Bronchial epithelial cell (primary cell): Measurements from ENCODE around the gene AGBL2. TPM values are rescaled to one million over a fixed set of nuclear protein-coding genes. Genes with fewer than 3 reads are reported as not detected.

ENCODE experiments used
- DNase-seq: peaks from one replicate; pipeline ENCODE4 v3.0.0-alpha.2; 2010; ENCODE audit warnings: low read depth
- FAIRE-seq: peaks from 2 replicates; lab custom pipeline; 2011; peaks lifted over from hg19 to GRCh38; lab: Jason Lieb, UNC
- H3K27me3 ChIP-seq: 2 replicates; pipeline ENCODE4 v1.5.1; 2011; ENCODE audit warnings: low read length; ENCODE audit not compliant: control insufficient read depth, insufficient read depth
- H3K36me3 ChIP-seq: 2 replicates; pipeline ENCODE4 v1.5.1; 2011; ENCODE audit warnings: low read length; ENCODE audit not compliant: control insufficient read depth, insufficient read depth
- H3K4me3 ChIP-seq: 2 replicates; pipeline ENCODE4 v1.5.1; 2011; ENCODE audit warnings: mild to moderate bottlenecking, low read depth, low read length, control low read depth
- total RNA-seq: library from RNA; depleted of rRNA; stranded (reverse); fragments of >200 nt; gene quantifications from 2 replicates; pipeline ENCODE4 v1.2.1, GENCODE V29; 2014
- TF ChIP-seq, protein P1 (sequence below): IDR thresholded peaks from 2 replicates; pipeline ENCODE4 v1.5.1; 2011; ENCODE audit warnings: mild to moderate bottlenecking, moderate library complexity, low read length, control low read depth, inconsistent platforms; ENCODE audit not compliant: insufficient read depth, severe bottlenecking

AGBL2 gene
- total RNA-seq, 1 donor from 2014 or later, result 1.1 TPM

DNA sequence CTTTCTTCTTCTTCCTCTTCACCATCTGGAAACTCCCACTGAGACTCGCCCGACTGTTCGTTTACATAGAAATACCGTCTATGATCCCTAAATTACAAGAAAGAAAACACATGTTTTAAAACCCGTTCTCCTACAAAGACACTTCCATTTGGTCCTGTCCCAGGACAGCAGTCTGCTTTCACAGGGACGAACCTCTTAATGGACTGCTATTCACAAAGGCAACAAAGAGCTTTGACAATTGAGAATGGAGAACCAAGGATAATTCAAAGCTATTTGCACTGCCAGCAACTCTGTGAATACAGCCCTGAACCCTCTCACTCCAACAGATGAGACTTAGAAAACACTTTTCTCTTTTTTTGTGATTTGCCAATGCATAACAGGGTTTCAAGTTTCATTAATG lies 16.3 kb upstream of the AGBL2 start:
- DNase-seq (no peak), FAIRE-seq (no peak)
- no peak overlapping the region for H3K4me3 ChIP-seq
- no peaks in the 10 kb centered on the region for H3K27me3 ChIP-seq
- H3K36me3 ChIP-seq, result peaks cover 24% of the 10 kb centered on the region
- TF ChIP-seq, protein P1, sequence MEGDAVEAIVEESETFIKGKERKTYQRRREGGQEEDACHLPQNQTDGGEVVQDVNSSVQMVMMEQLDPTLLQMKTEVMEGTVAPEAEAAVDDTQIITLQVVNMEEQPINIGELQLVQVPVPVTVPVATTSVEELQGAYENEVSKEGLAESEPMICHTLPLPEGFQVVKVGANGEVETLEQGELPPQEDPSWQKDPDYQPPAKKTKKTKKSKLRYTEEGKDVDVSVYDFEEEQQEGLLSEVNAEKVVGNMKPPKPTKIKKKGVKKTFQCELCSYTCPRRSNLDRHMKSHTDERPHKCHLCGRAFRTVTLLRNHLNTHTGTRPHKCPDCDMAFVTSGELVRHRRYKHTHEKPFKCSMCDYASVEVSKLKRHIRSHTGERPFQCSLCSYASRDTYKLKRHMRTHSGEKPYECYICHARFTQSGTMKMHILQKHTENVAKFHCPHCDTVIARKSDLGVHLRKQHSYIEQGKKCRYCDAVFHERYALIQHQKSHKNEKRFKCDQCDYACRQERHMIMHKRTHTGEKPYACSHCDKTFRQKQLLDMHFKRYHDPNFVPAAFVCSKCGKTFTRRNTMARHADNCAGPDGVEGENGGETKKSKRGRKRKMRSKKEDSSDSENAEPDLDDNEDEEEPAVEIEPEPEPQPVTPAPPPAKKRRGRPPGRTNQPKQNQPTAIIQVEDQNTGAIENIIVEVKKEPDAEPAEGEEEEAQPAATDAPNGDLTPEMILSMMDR, result no peak

DNA sequence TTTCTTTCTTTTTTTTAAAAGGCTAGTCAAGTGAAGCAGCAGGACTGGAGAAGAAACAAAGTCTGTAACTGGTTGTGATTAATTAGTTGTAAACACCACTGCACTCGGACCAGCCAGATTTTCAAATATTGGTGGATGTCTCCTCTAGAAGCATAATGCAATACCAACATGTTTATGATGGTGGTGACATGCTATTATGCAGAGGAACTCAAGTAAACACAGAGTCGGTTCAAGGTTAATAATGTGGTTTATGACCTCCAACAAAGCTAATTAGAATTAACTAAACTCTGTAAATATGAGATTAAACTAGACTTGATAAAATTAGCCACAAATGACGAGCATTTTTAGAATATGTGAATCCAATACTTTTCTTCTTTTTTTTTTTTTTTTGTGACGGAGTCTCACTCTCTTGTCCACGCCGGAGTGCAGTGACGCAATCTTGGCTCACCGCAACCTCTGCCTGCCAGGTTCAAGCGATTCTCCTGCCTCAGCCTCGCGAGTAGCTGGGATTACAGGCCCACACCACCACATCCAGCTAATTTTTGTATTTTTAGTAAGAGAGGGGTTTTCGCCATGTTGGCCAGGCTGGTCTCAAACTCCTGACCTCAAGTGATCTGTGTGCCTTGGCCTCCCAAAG lies 11.8 kb upstream of the AGBL2 start:
- H3K4me3 ChIP-seq, result no peak overlapping the region
- DNase-seq (no peak), FAIRE-seq (no peak)
- H3K27me3 ChIP-seq, result no peaks in the 10 kb centered on the region
- TF ChIP-seq, protein P1, result no peak
- H3K36me3 ChIP-seq, result peaks cover 31% of the 10 kb centered on the region

- H3K4me3 ChIP-seq, result no peak overlapping the region
- peaks cover 26% of the 10 kb centered on the region for H3K36me3 ChIP-seq
- FAIRE-seq (no peak), DNase-seq (no peak)
- no peaks in the 10 kb centered on the region for H3K27me3 ChIP-seq
- TF ChIP-seq, protein P1, result no peak
Measured at GRCh38 chr11:47726118-47726442, 10.9 kb upstream of the AGBL2 start.

DNA sequence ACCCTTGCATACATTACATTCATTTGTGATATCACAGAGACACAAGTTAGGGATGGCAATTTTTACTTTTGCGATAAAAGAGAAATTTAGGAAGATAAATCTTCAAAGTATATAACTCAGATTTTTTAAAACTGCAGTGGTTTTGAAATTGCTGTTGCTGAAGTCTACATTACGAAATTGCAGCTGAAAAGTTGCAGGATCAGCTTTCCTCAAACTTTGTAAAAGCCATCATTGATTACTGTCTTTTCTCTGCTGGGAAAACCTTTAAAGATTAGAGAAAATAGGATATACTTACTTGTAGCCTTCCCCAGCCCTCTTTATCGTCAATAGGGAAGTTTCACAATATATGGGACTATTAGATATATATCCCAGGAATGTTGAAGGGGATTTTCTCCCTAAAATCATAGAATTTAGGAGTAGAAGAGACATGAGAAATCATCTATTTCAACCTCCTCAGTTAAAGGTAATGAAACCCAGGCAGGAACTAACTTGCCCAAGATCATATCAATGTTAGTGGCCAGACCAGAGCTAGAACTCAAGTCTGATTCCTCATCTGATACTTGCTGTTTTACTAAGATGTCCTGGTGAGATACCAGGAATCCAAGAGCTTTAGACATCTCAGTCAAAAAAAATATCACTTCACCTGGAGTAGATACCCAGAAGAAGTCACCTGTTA lies 10.4 kb upstream of the AGBL2 start:
- no peak for DNase-seq
- H3K4me3 ChIP-seq, result no peak overlapping the region
- H3K27me3 ChIP-seq, result no peaks in the 10 kb centered on the region
- H3K36me3 ChIP-seq, result peaks cover 26% of the 10 kb centered on the region
- no peak for FAIRE-seq
- TF ChIP-seq, protein P1, result no peak

GRCh38 chr11:47724041-47724729 lies 9.0 kb upstream of the AGBL2 start:
- TF ChIP-seq, protein P1, result no peak
- peak; percentile 35 for DNase-seq
- FAIRE-seq, result no peak
- Histone ChIP-seq H3K4me3 (no peak overlapping the region), H3K36me3 (peaks cover 22% of the 10 kb centered on the region), H3K27me3 (no peaks in the 10 kb centered on the region)
